T-cell (primary cell): Measurements from ENCODE around the gene KIF16B. TPM values are rescaled to one million over a fixed set of nuclear protein-coding genes. Genes with fewer than 3 reads are reported as not detected.

ENCODE experiments used
- ATAC-seq, 4 experiments: fragments of 200-7000 bp in 3 of 4; fragments of 150-1000 bp in 1 of 4; cut with Tn5 transposase; replicated peaks in 1 of 4; 1 replicate in 3 of 4; 2 replicates in 1 of 4; pipeline ENCODE4 v1.10.0; 2021; ENCODE audit warnings: moderate library complexity in 3 of 4, mild to moderate bottlenecking in 2 of 4, moderate number of reproducible peaks in 1 of 4
- CTCF ChIA-PET, 2 donors: fragments of 300-600 bp; sonication (Branson Sonifier 250); formaldehyde crosslinking; loops; one replicate each; lab custom pipeline; 2022; ENCODE audit warnings: antibody characterized with exemption in 2 of 2; lab: Charles Lee
- POLR2A ChIA-PET, 2 donors: fragments of 300-600 bp; sonication (Branson Sonifier 250); formaldehyde crosslinking; loops; one replicate each; lab custom pipeline; 2022; ENCODE audit warnings: antibody characterized with exemption in 2 of 2; lab: Charles Lee
- DNase-seq, 35 experiments: peaks; one replicate each; pipeline versions ENCODE4 v3.0.0 to v3.0.0-alpha.2; 2013 to 2023
- H3K27ac ChIP-seq: one replicate; pipeline ENCODE4 v1.5.1; 2013; ENCODE audit warnings: low read length
- H3K27me3 ChIP-seq, 2 experiments: replicated peaks in 1 of 2; 1 replicate in 1 of 2; 2 replicates in 1 of 2; pipeline versions ENCODE4 v1.6.1 to v1.7.0; 2013; ENCODE audit warnings: low read length in 1 of 2, mixed read lengths in 1 of 2; ENCODE audit not compliant: control insufficient read depth in 2 of 2, insufficient read depth in 2 of 2; ENCODE audit errors: extremely low read depth in 1 of 2
- H3K36me3 ChIP-seq, 2 donors: 1 replicate in 1 of 2; 2 replicates in 1 of 2; pipeline versions ENCODE4 v1.6.1 to v1.7.0; 2013; ENCODE audit warnings: low read length in 1 of 2; ENCODE audit not compliant: control insufficient read depth in 2 of 2, insufficient read depth in 1 of 2; ENCODE audit errors: extremely low read depth in 1 of 2
- H3K4me1 ChIP-seq, 2 experiments: 1 replicate in 1 of 2; 2 replicates in 1 of 2; pipeline versions ENCODE4 v1.6.1 to v1.7.0; 2013; ENCODE audit warnings: low read length in 2 of 2, mixed read lengths in 1 of 2; ENCODE audit not compliant: insufficient read depth in 2 of 2, control insufficient read depth in 1 of 2; ENCODE audit errors: extremely low read depth in 1 of 2
- H3K4me3 ChIP-seq, 2 donors: 1 replicate in 1 of 2; 2 replicates in 1 of 2; pipeline versions ENCODE4 v1.5.1 to v1.7.0; 2013; ENCODE audit warnings: mild to moderate bottlenecking in 2 of 2, low read length in 1 of 2, moderate library complexity in 1 of 2; ENCODE audit not compliant: control insufficient read depth in 1 of 2; ENCODE audit errors: extremely low read depth in 1 of 2
- H3K9me3 ChIP-seq: 2 replicates; pipeline ENCODE4 v1.7.0; 2013
- H3K27ac Mint-ChIP-seq, 2 donors: one replicate each; pipeline ENCODE4 v1.8.0; 2020 to 2021; ENCODE audit warnings: mild to moderate bottlenecking in 2 of 2, mixed read lengths in 2 of 2
- H3K27me3 Mint-ChIP-seq, 2 donors: one replicate each; pipeline ENCODE4 v1.8.0; 2021 to 2022; ENCODE audit warnings: mixed read lengths in 2 of 2
- H3K36me3 Mint-ChIP-seq: one replicate; pipeline ENCODE4 v1.8.0; 2021; ENCODE audit warnings: mixed read lengths
- H3K4me1 Mint-ChIP-seq, 3 donors: one replicate each; pipeline ENCODE4 v1.8.0; 2020 to 2022; ENCODE audit warnings: mixed read lengths in 3 of 3, mild to moderate bottlenecking in 1 of 3
- H3K4me3 Mint-ChIP-seq, 3 donors: one replicate each; pipeline ENCODE4 v1.8.0; 2020 to 2022; ENCODE audit warnings: mild to moderate bottlenecking in 3 of 3, mixed read lengths in 3 of 3, moderate library complexity in 3 of 3
- H3K9me3 Mint-ChIP-seq, 3 donors: one replicate each; pipeline ENCODE4 v1.8.0; 2020 to 2022; ENCODE audit warnings: mixed read lengths in 3 of 3
- WGBS: methylation state at CpG from one replicate; pipeline ENCODE4 v1.1.5; 2013; ENCODE audit warnings: missing lambda C conversion rate; ENCODE audit not compliant: insufficient coverage; 5-methylcytosine and 5-hydroxymethylcytosine counted together
- total RNA-seq, 35 experiments: library from RNA in 6 of 35; stranded (reverse) in 6 of 35; fragments of 120-200 nt in 1 of 35; gene quantifications; one replicate each; pipeline versions ENCODE4 v1.2.1 to v1.2.4 and lab custom pipeline; 2013 to 2026

KIF16B gene
- total RNA-seq, 5 donors from 2014 or later (not counting 1 experiment from before 2014, with no cell fraction given), result 6.8 to 10.2 (median 8.7) TPM

DNA sequence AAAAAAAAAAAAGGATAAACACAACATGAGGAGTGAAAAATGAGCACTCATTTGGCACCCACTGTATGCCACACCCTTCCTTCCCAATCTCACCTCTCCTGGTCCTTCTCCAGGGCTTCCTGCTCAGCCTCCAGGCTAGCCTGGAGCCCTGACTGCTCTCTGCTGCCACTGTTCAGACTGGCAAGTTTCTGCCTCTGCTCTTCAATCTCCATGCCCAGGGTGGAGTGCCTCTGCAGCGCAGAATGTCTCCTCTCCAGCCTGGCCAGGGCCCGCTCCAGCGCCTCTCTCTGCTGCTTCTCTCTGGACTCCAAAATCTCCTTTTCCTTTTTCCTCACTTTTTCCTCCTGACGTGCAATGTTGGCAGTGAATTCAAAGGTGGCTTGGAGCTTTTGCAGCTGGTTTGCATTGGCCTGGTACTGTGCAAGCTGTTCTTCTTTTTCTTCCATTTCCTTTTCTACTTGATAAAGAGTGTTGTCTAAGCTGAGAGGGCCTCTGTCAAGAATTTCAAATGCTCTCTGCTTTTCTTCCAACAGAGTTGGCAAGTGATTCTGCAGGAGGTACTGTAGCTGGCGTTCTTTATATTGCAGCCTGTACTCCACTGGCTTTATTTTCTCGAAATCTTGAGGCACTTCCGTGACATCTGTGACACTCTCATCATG lies 194.4 kb downstream of the KIF16B start:
- H3K4me1 ChIP-seq, result no peaks in the 10 kb centered on the region
- Mint-ChIP-seq H3K27ac (no peak overlapping the region), H3K36me3 (peaks cover 67% of the 10 kb centered on the region), H3K9me3 (peaks cover 0 to 3% (median 0%) of the 10 kb centered on the region in 3 donors), H3K27me3 (no peaks in the 10 kb centered on the region), H3K4me1 (no peaks in the 10 kb centered on the region), H3K4me3 (no peak overlapping the region)
- peaks cover 0 to 9% of the 10 kb centered on the region in 2 donors for H3K36me3 ChIP-seq
- WGBS, result 100% methylated on average over 4 of the region's 7 CpGs
- ATAC-seq (no peak), DNase-seq (no peak)
- POLR2A ChIA-PET, result no interaction called here
- no peak overlapping the region for H3K4me3 ChIP-seq
- CTCF ChIA-PET, result no interaction called here
- H3K27ac ChIP-seq, result no peak overlapping the region
- H3K27me3 ChIP-seq, result no peaks in the 10 kb centered on the region
- H3K9me3 ChIP-seq, result no peaks in the 10 kb centered on the region

- ATAC-seq, result no peak
- Mint-ChIP-seq H3K36me3 (peaks cover 74% of the 10 kb centered on the region), H3K4me1 (no peaks in the 10 kb centered on the region), H3K4me3 (no peak overlapping the region), H3K27ac (no peak overlapping the region), H3K9me3 (peaks cover 0 to 3% (median 0%) of the 10 kb centered on the region in 3 donors), H3K27me3 (no peaks in the 10 kb centered on the region)
- Histone ChIP-seq H3K9me3 (no peaks in the 10 kb centered on the region), H3K36me3 (peaks cover 0 to 9% of the 10 kb centered on the region in 2 donors), H3K27ac (no peak overlapping the region), H3K4me3 (no peak overlapping the region), H3K4me1 (no peaks in the 10 kb centered on the region), H3K27me3 (no peaks in the 10 kb centered on the region)
- WGBS, result no CpG with 5 or more reads among the region's 1 CpG
- ChIA-PET POLR2A (no interaction called here), CTCF (no interaction called here)
- no peak for DNase-seq
Measured at GRCh38 chr20:16378122-16378521, 195.1 kb downstream of the KIF16B start.

- no peaks in the 10 kb centered on the region for H3K27me3 ChIP-seq
- ChIA-PET CTCF (no interaction called here), POLR2A (no interaction called here)
- no peak overlapping the region for H3K4me3 Mint-ChIP-seq
- ATAC-seq (no peak), DNase-seq (no peak)
- H3K4me1 Mint-ChIP-seq, result no peaks in the 10 kb centered on the region
- H3K36me3 ChIP-seq, result peaks cover 11 to 20% of the 10 kb centered on the region in 2 donors
- whole genome bisulfite sequencing, result no CpG with 5 or more reads among the region's 1 CpG
- H3K9me3 Mint-ChIP-seq, result no peaks in the 10 kb centered on the region
- H3K36me3 Mint-ChIP-seq, result peaks cover 65% of the 10 kb centered on the region
- no peaks in the 10 kb centered on the region for H3K9me3 ChIP-seq
- no peak overlapping the region for H3K27ac Mint-ChIP-seq
- H3K27me3 Mint-ChIP-seq, result no peaks in the 10 kb centered on the region
- H3K4me3 ChIP-seq, result no peak overlapping the region
- no peak overlapping the region for H3K27ac ChIP-seq
- no peaks in the 10 kb centered on the region for H3K4me1 ChIP-seq
Measured at GRCh38 chr20:16369441-16369840, 203.8 kb downstream of the KIF16B start.

DNA sequence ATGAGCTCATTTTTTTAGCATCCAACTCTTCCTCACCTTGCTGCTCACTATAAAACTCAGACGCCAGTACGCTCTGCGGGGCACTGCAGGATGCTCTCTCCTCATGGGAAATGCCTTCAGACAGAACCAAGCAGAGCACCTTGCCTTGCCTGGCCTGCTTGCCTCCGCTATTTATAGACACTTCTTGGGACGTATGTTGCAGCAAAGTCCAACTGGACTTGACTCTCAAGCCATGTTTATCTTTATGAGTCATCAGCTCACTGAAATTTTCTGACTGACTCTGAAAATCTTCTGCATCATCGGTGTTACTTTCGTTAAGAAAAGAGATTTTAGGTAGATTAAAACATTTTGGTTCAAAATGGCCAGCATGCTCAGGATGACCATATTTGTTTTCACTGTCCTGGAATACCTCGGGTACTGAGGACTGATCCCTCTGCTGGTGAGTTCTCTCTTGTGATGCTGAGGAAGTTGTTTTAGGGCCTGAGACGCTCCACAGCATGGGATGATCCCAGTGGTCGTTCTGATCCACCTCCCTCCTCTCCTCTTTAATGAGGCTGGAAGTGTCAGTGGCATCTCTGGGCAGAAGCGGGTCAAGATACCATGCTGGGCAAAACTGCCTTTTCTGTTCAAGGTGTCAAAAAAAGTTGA lies 204.5 kb downstream of the KIF16B start:
- Histone ChIP-seq H3K9me3 (no peaks in the 10 kb centered on the region), H3K36me3 (peaks cover 11 to 20% of the 10 kb centered on the region in 2 donors), H3K4me1 (no peaks in the 10 kb centered on the region), H3K27me3 (no peaks in the 10 kb centered on the region), H3K27ac (no peak overlapping the region), H3K4me3 (no peak overlapping the region)
- POLR2A ChIA-PET, result no interaction called here
- no peak for ATAC-seq
- H3K4me3 Mint-ChIP-seq, result no peak overlapping the region
- no peak for DNase-seq
- 92% methylated on average over 5 of the region's 11 CpGs for WGBS
- no peak overlapping the region for H3K27ac Mint-ChIP-seq
- no peaks in the 10 kb centered on the region for H3K4me1 Mint-ChIP-seq
- no peaks in the 10 kb centered on the region for H3K27me3 Mint-ChIP-seq
- peaks cover 65% of the 10 kb centered on the region for H3K36me3 Mint-ChIP-seq
- CTCF ChIA-PET, result no interaction called here
- no peaks in the 10 kb centered on the region for H3K9me3 Mint-ChIP-seq

GRCh38 chr20:16367948-16368560 lies 205.2 kb downstream of the KIF16B start:
- Mint-ChIP-seq H3K4me1 (no peaks in the 10 kb centered on the region), H3K27ac (no peak overlapping the region), H3K4me3 (no peak overlapping the region), H3K9me3 (no peaks in the 10 kb centered on the region), H3K27me3 (no peaks in the 10 kb centered on the region), H3K36me3 (peaks cover 64% of the 10 kb centered on the region)
- ChIA-PET CTCF (no interaction called here), POLR2A (no interaction called here)
- ATAC-seq (no peak), DNase-seq (no peak)
- 95% methylated on average over 12 of the region's 14 CpGs for WGBS
- Histone ChIP-seq H3K27me3 (no peaks in the 10 kb centered on the region), H3K27ac (no peak overlapping the region), H3K36me3 (peaks cover 11 to 20% of the 10 kb centered on the region in 2 donors), H3K4me1 (no peaks in the 10 kb centered on the region), H3K4me3 (no peak overlapping the region), H3K9me3 (no peaks in the 10 kb centered on the region)

GRCh38 chr20:16366529-16366928 lies 206.7 kb downstream of the KIF16B start:
- ATAC-seq, result no peak
- H3K36me3 Mint-ChIP-seq, result peaks cover 53% of the 10 kb centered on the region

More at GRCh38 chr20:16366529-16366928, 206.7 kb downstream of the KIF16B start:
- Mint-ChIP-seq H3K9me3 (no peaks in the 10 kb centered on the region), H3K4me3 (no peak overlapping the region), H3K27me3 (no peaks in the 10 kb centered on the region), H3K27ac (no peak overlapping the region), H3K4me1 (no peaks in the 10 kb centered on the region)
- Histone ChIP-seq H3K9me3 (no peaks in the 10 kb centered on the region), H3K4me1 (no peaks in the 10 kb centered on the region), H3K27me3 (no peaks in the 10 kb centered on the region), H3K27ac (no peak overlapping the region), H3K36me3 (peaks cover 11 to 20% of the 10 kb centered on the region in 2 donors), H3K4me3 (no peak overlapping the region)
- ChIA-PET POLR2A (no interaction called here), CTCF (no interaction called here)
- WGBS, result no CpG with 5 or more reads among the region's 5 CpGs
- DNase-seq, result no peak
